Measurements from ENCODE around the gene SART1. TPM values are rescaled to one million over a fixed set of nuclear protein-coding genes. Genes with fewer than 3 reads are reported as not detected.

The SART1 gene, protein sequence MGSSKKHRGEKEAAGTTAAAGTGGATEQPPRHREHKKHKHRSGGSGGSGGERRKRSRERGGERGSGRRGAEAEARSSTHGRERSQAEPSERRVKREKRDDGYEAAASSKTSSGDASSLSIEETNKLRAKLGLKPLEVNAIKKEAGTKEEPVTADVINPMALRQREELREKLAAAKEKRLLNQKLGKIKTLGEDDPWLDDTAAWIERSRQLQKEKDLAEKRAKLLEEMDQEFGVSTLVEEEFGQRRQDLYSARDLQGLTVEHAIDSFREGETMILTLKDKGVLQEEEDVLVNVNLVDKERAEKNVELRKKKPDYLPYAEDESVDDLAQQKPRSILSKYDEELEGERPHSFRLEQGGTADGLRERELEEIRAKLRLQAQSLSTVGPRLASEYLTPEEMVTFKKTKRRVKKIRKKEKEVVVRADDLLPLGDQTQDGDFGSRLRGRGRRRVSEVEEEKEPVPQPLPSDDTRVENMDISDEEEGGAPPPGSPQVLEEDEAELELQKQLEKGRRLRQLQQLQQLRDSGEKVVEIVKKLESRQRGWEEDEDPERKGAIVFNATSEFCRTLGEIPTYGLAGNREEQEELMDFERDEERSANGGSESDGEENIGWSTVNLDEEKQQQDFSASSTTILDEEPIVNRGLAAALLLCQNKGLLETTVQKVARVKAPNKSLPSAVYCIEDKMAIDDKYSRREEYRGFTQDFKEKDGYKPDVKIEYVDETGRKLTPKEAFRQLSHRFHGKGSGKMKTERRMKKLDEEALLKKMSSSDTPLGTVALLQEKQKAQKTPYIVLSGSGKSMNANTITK
- polyA plus RNA-seq (2013, experiment 1 of 2; ENCODE audit: insufficient read length) = 67.0 TPM
- 47.2 TPM for polyA plus RNA-seq (2013, experiment 2 of 2; ENCODE audit: insufficient read length)

DNA sequence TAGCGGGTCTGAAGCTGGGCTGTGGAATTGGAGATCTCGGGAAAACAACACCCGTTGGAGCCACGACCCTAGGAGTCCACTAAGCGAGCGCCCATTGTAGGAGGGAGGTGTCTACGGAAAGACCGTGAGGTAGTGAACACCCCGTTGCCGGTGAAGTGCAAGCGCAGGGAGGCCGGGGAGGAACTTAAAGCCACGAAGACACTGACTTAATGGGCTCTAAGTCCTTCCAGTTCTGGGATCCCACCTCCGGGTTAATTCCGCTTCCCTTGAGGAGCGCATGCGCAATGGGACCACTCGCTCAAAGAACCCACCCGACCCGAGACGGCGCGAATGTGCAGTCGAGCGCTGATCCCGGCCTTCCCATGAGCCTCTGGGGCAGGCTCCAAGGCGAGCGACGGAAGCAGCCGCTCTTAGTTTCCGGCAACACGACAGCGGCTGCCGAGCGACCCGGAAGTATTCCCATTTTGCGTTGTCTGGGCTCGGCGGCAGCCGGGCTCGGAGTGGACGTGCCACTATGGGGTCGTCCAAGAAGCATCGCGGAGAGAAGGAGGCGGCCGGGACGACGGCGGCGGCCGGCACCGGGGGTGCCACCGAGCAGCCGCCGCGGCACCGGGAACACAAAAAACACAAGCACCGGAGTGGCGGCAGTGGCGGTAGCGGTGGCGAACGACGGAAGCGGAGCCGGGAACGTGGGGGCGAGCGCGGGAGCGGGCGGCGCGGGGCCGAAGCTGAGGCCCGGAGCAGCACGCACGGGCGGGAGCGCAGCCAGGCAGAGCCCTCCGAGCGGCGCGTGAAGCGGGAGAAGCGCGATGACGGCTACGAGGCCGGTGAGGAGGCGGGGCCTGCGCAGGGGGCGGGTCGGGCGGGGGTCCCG, at the start of gene SART1:
Gene SART1 (plus strand): TSS at position 468 of the 874 bp plus-strand sequence. CDS start 47 bp downstream, at position 515.
- DNase-seq = peak; percentile 99

DNA sequence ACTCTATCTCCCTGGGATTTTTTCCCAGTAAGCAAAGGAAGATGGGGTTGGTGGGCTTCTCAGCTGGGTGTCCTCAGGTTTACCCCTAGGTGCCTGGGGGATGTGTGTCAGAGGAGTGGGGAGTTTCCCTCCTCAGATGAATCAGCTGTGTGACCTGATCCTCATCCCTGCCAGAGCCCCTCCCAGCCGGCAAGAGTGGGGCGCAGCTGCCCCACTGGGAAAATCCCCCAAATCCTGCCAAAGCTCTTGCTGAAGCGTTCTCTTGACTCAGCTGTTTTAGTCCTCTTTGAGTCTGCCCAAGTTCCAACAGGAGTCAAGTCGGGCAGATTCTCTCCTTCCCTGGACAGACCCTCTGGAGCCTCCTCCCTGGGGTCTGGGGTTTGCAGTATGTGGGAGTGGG, 48.7 kb upstream of the SART1 start:
- DNase-seq = no peak

DNA sequence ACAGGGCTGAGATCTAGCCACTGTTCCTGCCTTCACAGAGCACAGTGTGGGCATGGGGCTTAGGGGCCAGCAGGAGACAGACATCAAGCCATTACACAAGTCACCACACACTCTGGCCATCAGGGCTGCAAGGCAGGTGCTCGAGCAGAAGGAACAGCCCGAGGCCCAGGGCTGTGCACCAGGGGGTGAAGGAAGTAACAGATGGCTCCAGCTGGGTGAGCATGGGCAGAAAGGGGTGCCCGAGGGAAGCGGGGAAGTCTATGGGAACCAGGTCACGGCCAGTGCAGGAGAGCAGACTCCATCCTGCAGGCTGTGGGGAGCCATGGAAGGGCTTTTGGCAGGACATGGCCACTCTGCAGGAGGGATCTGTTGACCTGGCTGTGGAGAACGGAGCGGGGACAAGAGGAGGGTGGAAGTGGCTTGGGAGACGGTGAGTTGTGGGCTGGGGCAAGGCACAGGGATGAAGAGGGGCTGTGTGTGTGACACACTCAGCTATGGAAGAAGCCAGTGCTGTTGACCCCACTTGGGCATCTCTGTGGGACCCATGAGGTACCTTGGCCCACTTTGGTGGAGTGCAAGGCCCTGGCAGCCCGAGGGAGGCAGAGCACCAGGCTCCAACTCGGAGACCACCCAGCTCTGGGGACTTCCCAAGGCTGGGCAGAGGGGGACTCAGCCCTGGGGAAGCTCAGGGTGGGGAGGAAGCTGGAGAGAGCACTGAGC, 46.3 kb upstream of the SART1 start:
- no peak for DNase-seq

DNA sequence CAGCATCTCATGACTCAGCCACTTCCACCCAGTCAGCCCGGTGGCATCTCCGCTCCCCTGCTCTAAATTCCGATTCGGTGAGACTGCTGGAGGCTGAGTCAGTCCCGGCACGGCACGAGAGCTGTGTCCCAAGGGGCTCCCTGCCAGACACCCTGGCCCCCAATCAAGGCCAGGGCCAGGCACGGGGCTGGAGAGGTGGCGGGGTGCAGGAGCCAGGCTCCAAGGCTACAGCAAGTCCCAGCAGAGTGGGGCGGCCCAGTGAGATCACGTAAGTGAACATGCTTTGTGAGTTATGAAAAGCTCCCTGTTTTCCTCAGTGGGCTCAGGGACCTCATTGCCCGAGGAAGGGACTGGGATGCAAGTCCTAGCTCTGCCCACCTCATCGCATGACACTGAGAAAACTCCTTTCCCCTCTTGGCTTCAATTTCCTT, 45.7 kb upstream of the SART1 start:
- peak; percentile 99 for DNase-seq

DNA sequence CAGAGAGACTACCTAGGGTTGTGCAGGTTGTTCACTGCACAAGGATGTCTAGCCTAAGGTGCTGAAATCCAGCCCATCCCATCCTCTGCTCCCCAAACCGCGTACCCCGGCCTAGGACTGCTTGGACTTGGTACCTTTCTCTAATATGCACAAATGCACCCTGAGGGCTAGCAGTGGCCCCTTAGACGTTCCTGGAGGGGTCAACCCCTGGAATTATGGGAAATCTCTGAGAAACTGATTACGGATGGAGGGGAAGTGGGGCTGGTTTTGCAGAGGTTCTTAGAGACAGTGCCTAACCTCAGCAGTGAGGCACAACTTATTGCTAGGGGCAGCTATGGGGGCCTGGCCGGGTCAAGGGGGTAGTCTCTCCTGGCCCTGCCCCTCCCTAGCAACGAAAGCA, 45.1 kb upstream of the SART1 start:
- DNase-seq = no peak

DNA sequence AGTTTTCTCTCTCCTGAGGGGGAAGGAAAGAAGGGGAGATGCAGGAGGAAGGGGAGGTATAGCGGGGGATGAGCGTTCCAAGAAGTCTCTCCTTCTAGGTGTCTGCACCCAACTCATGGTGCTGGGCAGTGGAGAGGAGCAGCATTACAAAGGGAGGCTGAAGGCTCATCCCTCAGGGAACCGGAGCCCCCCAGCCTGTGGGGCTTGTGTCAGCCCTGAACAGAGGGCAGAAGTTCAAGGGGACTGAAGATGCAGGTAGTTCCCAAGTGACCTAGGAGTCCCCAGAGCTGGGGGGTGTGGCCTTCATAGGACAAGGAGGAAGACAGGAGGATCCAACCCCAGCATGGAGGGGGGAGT, 44.5 kb upstream of the SART1 start:
- DNase-seq = no peak

DNA sequence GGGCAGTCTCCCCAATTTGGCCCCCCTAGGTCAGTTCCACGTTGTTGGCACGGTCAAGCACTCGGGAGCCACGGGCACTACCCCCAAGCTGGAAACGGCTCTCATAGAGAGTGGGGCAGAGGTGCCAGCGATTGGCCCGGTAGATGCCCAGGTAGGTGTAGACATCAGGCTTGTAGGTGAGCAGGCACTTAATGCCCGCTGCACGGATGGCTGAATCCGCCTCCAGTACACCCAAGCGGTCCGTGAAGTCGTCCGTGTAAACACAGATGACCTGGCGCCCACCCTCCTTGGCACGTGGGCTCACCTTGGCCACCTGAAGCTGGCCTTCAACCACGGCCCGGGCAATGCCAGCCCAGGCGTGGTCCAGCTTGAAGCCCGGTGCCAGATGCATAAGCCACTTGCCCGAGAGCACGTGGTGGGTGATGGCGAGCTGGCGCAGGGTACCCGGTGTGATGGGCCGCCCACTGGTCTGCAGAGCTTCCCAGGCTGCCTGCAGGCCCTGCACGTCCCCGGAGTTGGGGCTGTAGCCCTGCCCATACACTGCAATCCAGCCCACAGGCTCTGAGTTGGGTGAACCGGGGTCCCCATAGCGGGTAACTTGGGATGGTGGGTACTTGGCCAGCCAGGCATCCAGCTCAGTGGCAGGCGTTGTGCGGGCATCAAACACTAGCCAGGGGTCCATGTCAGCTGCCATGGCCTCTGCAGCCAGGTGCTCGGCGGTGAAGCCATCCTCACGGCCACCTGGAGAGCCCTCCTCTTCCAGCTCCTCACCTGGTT, 43.9 kb upstream of the SART1 start:
- DNase-seq = no peak

DNA sequence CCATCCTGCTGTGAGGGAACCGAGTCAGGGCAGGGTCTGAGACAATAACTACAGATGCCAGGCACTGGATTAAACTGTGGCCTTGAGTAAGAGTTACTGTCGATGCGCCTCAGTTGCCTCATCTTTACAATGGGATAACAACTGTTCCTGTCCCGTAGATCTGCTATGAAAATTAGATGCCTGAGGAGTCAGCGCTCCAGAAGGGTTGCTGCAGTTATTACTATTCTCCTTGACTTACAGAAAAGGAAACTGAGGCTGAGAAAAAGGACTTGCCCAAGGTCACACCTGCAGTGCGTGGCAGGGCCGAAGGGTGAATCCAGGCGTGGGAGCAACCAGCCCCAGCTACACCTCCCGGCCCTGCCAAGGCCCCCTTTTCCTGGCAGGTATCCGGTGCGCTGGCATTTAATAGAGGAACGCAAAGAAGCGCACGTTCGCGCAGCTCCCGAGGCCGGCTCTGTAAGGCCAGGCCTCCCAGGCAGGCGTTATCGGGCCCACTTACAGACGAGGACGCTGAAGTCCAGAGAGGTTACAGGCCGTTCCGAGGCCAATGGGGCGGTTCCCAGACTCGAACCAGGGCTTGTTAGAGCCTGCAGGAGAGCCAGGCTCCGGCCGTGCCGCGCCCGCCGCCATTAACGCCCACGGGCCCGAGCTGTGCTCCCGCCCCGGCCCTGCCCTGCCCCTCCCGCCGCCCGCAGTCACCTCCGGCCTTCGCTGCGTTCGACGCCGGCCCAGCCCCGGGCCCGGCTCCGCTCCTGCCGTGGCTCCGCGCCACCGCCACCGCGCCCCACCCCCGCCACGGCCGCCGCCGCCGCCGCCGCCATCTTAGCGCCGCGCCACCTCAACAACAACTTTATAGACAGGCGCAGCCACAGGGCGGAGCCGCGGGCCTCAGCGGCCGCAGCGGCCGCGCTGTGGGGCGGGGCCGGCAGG, 43.1 kb upstream of the SART1 start, which contains the start of gene C11orf68:
Gene C11orf68 (minus strand): TSS at position 852 of the 930 bp plus-strand sequence. CDS start 31 bp downstream, at position 821.
- no peak for DNase-seq

DNA sequence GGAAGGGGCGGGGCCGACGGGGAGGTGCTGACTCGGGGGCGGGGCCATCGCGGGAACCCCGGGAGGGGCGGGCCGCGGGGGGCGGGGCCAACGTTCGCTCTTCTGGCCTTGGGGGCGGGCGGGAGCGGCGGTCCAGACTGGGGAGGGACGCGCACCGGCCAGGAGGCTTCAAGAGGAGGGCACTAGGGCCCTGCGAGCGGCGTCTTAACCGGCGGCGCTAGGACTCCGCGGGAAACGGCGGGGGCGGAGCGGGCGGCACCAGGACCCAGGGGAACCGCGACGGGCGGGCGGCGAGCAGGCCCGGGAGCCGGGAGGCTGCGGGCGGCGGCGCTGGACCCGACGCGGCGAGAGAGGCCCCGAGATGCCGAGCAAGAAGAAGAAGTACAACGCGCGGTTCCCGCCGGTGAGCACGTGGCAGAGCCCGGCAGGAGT, 42.4 kb upstream of the SART1 start, which contains the start of gene DRAP1:
Gene DRAP1 (plus strand): TSS at position 286 of the 432 bp plus-strand sequence. CDS start 76 bp downstream, at position 362.
- peak; percentile 99 for DNase-seq

DNA sequence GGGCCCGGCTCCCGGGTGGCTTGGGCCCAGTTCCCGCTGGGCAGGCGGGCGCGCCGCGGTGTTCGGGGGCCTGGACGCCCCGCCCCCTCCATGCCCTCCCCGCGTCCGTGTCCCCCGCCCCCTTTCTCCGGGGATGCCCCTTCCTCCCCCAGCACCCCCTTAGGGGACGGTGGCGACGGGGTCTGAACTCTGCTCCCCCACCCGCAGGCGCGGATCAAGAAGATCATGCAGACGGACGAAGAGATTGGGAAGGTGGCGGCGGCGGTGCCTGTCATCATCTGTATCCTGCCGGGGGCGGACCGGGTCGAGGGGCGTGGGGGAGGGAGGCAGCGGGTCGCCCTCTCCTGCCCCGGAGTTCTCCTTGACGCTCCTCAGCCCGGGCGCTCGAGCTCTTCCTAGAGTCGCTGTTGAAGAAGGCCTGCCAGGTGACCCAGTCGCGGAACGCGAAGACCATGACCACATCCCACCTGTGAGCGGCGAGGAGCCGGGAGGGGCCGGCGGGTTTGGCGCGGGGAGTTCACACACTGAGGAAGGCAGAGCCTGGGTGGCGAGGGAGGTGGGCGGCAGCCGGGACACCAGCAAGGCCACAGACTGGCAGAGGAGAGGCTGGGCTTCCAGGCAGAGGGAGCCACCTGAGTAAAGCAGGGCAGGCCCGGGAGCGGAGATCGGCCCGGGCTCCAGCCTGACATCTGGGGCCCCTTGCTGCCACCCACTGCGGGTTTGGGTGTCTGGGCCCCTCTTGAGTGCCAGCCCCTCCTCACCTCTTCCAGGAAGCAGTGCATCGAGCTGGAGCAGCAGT, 41.8 kb upstream of the SART1 start:
- DNase-seq = no peak

DNA sequence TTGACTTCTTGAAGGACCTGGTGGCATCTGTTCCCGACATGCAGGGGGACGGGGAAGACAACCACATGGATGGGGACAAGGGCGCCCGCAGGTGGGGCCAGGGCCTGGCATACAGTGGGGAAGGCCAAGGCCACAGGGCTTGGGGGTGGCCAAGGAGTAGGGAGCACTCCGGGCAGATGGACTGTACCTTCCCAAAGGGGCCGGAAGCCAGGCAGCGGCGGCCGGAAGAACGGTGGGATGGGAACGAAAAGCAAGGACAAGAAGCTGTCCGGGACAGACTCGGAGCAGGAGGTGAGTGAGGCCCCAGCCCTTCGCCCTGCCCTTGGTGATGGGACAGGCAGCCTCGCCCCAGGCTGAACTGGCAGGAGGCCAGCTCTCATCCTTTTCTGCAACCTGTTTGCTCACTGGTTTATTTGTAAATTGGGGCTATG, 41.1 kb upstream of the SART1 start:
- DNase-seq = no peak

DNA sequence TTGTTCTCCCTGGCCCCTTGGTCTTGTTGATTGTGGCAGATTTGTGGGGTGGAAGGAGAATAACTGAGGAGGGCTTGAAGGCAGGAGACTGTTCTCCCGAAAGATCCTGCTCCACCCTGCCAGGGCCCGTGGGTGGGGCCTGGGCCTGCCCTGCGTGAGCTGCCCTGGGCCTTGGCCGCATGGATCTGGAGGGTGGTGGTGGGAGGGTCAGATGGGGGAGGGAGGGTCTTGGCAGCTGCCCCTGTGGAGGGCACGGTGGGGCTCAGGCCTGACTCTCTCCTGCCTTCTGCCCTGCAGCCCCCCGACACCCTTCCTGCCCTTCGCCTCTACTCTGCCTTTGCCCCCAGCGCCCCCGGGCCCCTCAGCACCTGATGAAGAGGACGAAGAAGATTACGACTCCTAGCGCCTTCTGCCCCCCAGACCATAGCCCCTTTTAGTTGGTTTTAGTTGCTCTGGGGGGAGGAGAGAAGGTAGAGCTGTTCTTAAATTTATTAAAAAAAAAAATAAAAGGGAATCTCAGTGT, 40.4 kb upstream of the SART1 start:
- DNase-seq = no peak

DNA sequence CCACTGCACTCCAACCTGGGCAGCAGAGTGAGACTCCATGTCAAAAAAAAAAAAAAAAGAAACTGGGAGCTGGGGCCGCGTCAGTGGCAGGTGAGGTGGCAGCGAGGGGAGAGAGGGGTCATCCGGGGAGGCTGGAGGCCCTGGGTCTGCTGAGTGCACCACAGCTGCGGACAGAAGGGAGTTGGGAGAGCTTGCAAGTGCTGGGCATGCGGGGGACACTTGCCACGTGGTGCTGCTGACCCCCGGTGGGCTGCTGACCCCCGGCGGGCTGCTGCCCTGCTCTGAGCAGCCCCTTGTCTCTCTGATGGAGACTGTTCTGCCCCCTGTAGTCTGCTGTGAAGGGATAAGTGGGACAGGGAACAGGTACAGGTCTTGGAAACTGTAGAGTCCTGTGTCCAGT, 39.7 kb upstream of the SART1 start:
- no peak for DNase-seq

DNA sequence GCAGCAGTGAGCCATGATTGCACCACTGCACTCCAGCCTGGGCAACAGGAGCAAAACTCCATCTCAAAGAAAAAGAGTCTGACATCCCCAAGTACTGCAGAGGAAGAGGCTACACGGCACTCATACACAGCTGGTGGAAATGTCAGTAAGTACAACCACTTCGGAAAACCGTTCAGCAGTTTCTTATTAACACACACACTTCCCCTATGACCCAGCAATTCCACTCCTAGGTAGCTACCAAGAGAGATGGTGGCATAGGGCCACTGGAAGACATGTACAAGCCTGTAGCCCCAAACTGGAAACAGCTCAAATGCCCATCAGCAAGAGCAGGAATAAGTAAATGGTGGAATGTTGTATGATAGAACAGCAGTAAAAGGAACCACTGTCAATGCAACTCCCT, 39.0 kb upstream of the SART1 start:
- no peak for DNase-seq

DNA sequence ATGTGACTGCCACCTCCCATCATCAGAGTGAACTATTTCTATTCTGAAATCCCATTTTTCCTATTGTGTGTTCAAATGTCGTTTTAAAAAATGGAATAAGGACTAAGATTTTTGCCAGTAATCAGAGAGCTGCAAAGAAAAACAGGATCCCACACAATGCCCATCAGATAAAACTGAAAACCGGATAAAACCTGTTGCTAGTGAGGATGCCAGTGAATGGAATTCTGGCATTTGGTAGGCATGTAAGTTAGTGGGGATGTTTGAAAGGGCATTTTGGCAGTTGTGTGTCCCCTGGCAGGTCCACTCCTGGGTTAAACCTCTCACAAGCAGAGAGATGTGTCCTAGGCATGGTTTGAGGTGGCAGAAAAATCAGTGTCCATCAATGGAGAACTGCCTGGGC, 36.1 kb upstream of the SART1 start:
- no peak for DNase-seq

DNA sequence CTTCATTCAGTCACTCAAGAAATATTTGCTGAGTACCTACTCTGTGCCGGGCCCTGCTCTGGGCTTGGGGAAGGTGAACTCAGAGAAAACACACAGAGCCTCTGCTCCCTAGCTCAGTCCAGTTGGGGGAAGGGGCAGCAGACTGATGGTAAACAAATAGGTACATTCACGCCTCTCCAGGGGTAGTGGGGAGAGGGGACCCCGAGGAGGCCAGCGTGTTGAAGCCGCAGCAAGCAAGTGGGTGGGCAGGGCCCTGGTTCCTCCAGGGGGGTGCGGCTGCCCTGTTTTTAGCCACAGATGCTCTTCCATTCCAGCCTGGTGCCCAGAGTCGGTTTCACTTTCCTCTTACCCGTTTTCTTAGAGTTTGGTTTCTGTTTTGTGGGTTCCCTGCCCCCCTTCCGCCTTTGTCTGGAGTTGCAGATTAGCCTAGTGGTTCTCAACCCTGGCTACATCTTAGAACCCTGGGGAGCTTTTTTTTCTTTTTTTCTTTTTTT, 33.6 kb upstream of the SART1 start:
- no peak for DNase-seq

DNA sequence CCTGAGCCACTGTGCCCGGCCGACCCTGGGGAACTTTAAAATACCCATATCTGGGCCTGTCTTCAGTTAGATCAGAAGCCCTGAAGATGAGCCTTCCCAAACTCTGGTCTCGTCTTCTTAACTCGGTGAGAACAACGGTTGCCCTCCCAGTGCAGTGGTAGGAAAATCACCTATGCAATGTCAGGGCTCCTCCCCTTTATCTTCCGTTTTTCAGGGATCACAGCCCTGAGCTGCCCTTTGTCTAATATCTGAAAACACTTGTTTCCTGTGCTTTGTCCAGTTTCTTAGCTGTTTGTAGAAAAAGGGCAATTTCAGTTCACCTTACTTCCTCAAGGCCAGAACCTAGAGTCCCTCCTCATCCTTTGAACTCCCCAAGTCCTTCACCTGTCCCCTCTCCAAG, 32.9 kb upstream of the SART1 start:
- DNase-seq = no peak

Data from fibroblast of skin of scalp (primary cell).